Measurements from ENCODE around the gene MPP2.

The MPP2 gene

DNA sequence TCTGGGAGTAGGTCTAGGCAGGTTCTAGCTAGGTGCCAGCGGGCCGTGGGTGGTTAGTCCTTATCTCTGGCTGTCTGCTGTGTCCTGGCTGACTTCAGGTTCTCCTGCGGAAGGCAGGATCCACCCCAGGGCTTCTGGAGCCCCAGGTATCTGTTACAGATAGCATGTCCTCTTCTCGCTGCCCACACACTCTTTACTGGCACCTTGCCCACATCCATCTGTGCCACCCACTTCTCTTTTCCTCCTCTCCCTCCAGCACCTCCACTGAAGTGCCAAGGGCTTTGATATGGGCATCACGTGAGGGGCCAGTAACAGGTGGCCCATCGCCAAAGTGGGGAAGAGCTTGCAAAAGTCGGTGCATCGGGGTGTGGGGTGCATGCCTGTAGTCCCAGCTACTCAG, 4.6 kb upstream of the MPP2 start:
- no peak for DNase-seq
- Histone ChIP-seq H3K36me3 (no peaks in the 10 kb centered on the region), H3K27me3 (ENCODE audit: insufficient read depth, low read depth, severe bottlenecking) (peaks cover 88% of the 10 kb centered on the region), H3K4me3 (ENCODE audit: low read depth, low read length) (no peak overlapping the region), H3K27ac (no peak overlapping the region), H3K9me3 (ENCODE audit: severe bottlenecking) (no peaks in the 10 kb centered on the region)
- TF ChIP-seq, protein P1, sequence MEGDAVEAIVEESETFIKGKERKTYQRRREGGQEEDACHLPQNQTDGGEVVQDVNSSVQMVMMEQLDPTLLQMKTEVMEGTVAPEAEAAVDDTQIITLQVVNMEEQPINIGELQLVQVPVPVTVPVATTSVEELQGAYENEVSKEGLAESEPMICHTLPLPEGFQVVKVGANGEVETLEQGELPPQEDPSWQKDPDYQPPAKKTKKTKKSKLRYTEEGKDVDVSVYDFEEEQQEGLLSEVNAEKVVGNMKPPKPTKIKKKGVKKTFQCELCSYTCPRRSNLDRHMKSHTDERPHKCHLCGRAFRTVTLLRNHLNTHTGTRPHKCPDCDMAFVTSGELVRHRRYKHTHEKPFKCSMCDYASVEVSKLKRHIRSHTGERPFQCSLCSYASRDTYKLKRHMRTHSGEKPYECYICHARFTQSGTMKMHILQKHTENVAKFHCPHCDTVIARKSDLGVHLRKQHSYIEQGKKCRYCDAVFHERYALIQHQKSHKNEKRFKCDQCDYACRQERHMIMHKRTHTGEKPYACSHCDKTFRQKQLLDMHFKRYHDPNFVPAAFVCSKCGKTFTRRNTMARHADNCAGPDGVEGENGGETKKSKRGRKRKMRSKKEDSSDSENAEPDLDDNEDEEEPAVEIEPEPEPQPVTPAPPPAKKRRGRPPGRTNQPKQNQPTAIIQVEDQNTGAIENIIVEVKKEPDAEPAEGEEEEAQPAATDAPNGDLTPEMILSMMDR (IDR thresholded peaks at IDR 0.05; ENCODE audit: low read depth, low read length), result no peak

DNA sequence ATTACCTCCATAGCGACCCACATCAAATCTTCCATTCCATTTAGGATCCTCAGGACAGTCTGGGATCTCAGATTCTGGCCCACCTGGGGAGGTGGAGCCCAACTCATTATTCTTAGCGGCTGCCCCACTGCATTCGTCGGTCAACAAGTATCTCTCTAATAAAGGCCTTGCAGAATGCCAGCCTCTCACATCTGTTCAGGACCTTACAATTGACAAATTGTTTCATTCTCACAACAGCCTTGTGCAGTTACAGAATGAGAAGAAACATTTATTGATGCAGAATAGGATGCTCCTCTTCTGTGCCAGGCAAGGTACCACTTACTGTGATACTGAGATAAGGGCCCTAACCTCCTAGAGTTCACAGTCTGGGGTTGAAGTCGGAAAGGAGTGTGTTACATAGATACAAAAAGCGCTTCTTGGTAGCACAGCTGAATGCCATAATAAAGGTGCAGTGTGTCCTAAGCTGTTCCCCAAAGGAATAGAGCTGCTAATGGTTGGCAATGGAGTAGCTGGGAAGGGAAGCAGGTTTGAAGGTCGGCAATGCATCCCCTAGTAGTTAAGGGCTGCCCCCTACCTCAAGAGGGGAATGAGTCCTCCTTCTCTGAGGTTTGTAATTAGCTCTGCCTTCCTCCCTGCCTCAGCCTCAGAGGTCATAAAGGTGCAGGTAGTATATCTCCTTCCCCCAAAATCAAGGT, 2.3 kb upstream of the MPP2 start:
- no peak overlapping the region for H3K4me3 ChIP-seq (ENCODE audit: low read depth, low read length)
- peaks cover 84% of the 10 kb centered on the region for H3K27me3 ChIP-seq (ENCODE audit: insufficient read depth, low read depth, severe bottlenecking)
- TF ChIP-seq, protein P1 (IDR thresholded peaks at IDR 0.05; ENCODE audit: low read depth, low read length), result no peak
- H3K36me3 ChIP-seq, result no peaks in the 10 kb centered on the region
- no peak overlapping the region for H3K27ac ChIP-seq
- no peak for DNase-seq
- H3K9me3 ChIP-seq (ENCODE audit: severe bottlenecking), result no peaks in the 10 kb centered on the region

DNA sequence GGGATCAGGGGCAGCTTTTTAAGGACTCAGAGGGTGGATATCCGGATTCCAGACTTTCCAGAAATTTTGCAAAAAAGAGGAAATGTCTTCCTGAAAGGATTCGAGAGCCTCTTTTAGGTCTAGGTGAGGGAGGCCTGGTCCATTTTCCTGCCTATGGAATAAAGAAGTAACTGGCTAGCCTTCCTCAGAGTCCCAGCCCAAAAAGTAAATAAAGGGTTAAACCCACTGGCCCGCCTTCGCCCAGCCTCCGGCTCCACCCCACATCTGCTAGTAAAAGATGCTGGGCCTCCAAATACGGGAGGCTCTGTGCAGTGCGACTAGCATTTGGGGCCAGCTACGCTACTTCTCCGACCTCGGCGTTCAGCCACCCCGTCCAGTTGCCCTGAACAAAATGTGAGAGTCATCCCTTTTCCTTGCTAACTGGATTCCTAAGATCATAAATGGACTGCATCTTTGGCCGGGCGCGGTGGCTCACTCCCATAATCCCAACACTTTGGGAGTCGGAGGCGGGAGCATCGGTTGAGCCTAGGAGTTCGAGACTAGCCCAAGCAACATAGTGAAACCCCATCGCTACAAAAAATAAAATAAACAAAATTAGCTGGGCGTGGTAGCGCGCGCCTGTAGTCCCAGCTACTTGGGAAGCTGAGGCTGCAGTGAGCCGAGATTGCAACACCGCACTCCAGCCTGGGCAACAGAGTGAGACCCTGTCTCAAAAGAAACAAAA, 824 bp upstream of the MPP2 start:
- Histone ChIP-seq H3K27me3 (ENCODE audit: insufficient read depth, low read depth, severe bottlenecking) (peaks cover 81% of the 10 kb centered on the region), H3K36me3 (no peaks in the 10 kb centered on the region), H3K9me3 (ENCODE audit: severe bottlenecking) (no peaks in the 10 kb centered on the region), H3K27ac (no peak overlapping the region), H3K4me3 (ENCODE audit: low read depth, low read length) (peak overlapping the region; percentile 73)
- TF ChIP-seq, protein P1 (IDR thresholded peaks at IDR 0.05; ENCODE audit: low read depth, low read length), result no peak
- DNase-seq, result peak; percentile 78

DNA sequence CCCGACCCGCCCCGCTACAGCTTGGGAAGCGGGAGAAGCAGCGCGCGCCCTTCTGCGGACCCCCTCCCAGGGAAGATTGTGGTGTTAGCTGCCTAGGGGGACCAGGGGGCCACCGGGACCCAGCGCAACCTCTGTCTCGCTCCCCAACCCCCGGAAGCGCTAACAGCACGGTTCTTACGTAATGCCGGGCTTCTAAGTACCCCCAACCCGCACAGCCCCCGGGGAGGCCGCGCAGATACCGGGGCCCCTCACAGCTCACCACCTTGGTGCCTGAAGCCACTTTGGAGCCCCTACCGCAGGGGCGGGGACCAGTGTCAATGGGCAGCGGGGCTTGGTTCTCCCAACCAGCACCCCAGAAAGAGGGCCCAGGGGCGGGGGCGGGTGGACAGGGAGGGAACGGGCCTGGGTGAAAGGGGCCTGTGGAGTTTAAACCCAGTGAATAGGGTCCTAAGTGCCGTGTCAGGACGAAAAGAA, 348 bp downstream of the MPP2 start:
- Histone ChIP-seq H3K27me3 (ENCODE audit: insufficient read depth, low read depth, severe bottlenecking) (peaks cover 69% of the 10 kb centered on the region), H3K36me3 (no peaks in the 10 kb centered on the region), H3K9me3 (ENCODE audit: severe bottlenecking) (no peaks in the 10 kb centered on the region), H3K27ac (no peak overlapping the region), H3K4me3 (ENCODE audit: low read depth, low read length) (peak overlapping the region; percentile 73)
- DNase-seq, result no peak
- TF ChIP-seq, protein P1 (IDR thresholded peaks at IDR 0.05; ENCODE audit: low read depth, low read length), result no peak

GRCh38 chr17:43905985-43906852, 1.1 kb downstream of the MPP2 start:
- Histone ChIP-seq H3K4me3 (ENCODE audit: low read depth, low read length) (peak overlapping the region; percentile 73), H3K9me3 (ENCODE audit: severe bottlenecking) (no peaks in the 10 kb centered on the region), H3K36me3 (no peaks in the 10 kb centered on the region), H3K27me3 (ENCODE audit: insufficient read depth, low read depth, severe bottlenecking) (peaks cover 61% of the 10 kb centered on the region), H3K27ac (no peak overlapping the region)
- TF ChIP-seq, protein P1 (IDR thresholded peaks at IDR 0.05; ENCODE audit: low read depth, low read length), result no peak
- peak; percentile 86 for DNase-seq

Measured in WERI-Rb-1 (cell line).